ENCODE data around the gene BID. TPM values are rescaled to one million over a fixed set of nuclear protein-coding genes. Genes with fewer than 3 reads are reported as not detected.
A peak's percentile ranks its signal among the peaks of the same experiment; 100 is the strongest.
"Not testable (repeated sequence)": the region's sequence is repeated elsewhere in the genome, so short reads cannot be mapped to it uniquely, and the experiment has no call there.

The BID gene
- total RNA-seq, 1 donor from 2014 or later: 43.3 TPM

DNA sequence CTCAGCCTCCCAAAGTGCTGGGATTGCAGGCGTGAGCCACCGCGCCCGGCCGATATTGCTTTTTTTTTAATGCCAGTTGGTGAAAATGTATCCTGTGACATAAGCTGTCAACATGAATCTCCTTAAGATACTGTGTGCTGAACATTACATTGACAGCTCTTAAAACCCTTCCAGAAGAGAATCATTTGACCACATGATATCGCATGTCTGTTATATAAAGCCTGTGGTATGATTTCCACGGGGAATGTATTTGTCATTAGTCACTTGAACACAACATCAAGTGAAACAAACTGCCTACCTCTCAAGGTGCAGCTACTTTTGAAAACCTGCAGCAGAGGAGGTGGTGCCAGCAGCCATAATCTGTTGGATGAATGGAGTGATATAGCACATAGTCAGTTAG lies 68.7 kb downstream of the BID start:
- DNase-seq (ENCODE audit: low read depth in 2 of 2): no peak

DNA sequence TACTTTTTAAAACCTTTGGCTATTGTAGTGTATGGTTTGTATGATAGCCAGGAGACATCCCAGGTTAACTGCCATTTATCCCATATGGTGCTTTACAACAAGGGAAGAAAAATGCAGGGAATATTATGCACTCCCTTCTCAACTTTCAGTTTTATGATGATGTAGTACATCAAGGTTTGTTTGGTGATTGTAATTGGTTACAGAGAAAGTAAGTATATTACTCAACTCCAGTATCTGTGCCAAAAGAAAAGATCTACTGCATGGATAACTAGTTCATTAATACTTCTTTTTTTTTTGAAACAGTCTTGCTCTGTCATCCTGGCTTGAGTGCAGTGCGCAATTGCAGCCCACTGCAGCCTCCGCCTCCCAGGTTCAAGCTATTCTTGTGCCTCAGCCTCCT lies 70.5 kb downstream of the BID start:
- DNase-seq (ENCODE audit: low read depth in 2 of 2): no peak

DNA sequence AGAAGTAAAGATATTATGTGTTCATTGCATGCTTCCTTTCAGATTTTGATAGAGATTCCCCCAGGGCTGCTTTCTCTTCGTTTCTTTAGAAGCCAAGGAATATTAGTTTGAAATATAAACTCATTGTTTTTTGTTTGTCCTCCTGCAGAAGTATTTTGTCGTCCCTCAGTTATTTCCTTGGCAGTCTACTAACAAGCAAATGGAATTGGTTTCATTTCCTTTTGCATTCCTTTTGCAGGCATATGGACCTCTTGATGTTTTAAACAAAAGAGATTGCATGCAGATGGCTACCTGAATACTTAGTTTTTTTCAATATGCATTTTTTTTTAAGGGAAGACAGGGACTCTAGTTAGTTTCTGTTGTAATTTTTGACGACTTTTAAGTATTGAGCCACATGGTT lies 73.5 kb downstream of the BID start:
- DNase-seq (ENCODE audit: low read depth in 2 of 2): peak in 1 of 2 donors; percentile 37

- no peak for DNase-seq (ENCODE audit: low read depth in 2 of 2)
Observed at GRCh38 chr22:17699696-17700340, 74.5 kb downstream of the BID start.

DNA sequence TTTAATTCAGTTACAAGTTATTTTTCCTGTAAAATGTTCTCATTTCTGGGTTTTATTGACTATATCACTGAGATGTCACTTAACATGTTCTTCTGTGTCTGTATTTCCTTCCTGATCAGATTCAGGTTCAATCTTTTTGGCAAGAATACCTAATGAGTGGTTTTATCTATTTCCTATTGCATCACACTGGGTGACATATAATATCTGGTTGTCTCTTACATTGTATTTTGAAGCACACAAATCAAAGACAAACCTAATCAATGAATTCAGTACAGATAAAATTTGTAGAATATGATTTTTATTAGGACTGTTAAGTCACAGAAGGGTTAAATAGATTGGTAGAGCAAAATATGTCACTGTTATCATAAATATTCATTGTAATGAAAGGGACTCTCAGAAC lies 75.3 kb downstream of the BID start:
- peak in 1 of 2 donors; percentile 27 for DNase-seq (ENCODE audit: low read depth in 2 of 2)

- not testable (repeated sequence) for DNase-seq (ENCODE audit: low read depth in 2 of 2)
Observed at GRCh38 chr22:17698276-17698675, 76.0 kb downstream of the BID start.

DNA sequence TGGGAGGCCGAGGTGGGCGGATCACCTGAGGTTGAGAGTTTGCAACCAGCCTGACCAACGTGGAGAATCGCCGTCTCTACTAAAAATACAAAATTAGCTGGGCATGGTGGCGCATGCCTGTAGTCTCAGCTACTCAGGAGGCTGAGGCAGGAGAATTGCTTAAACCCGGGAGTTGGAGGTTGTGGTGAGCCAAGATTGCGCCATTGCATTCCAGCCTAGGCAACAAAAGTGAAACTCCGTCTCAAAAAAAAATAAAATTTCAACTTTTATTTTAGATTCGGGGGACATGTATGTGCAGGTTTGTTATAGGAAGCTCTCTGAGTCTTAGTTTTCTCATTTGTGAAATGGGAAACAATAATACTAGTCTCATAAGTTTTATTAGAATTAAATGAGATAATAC lies 77.1 kb downstream of the BID start:
- not testable (repeated sequence) for DNase-seq (ENCODE audit: low read depth in 2 of 2)

- DNase-seq (ENCODE audit: low read depth in 2 of 2): no peak
Observed at GRCh38 chr22:17695986-17696385, 78.3 kb downstream of the BID start.

DNA sequence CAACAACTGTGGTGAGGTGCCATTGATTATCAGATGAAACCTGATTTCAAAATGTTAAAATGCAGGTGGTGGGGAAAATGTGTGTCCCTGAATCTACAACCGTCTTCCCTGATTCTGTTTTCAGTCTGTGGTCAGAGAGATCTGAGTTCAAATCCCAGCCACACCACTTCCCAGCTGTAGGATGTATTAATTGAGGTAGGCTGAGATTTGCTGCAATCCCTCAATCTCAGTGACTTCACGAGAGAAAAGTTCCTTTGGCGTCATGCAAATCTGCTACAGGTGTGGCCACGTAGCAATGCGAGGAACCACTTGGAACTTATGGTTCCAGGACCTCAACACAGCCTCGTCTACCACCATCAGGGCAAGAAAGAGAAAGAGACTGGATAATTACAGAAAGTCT lies 79.5 kb downstream of the BID start:
- no peak for DNase-seq (ENCODE audit: low read depth in 2 of 2)

- no peak for DNase-seq (ENCODE audit: low read depth in 2 of 2)
Observed at GRCh38 chr22:17694193-17694592, 80.1 kb downstream of the BID start.

DNA sequence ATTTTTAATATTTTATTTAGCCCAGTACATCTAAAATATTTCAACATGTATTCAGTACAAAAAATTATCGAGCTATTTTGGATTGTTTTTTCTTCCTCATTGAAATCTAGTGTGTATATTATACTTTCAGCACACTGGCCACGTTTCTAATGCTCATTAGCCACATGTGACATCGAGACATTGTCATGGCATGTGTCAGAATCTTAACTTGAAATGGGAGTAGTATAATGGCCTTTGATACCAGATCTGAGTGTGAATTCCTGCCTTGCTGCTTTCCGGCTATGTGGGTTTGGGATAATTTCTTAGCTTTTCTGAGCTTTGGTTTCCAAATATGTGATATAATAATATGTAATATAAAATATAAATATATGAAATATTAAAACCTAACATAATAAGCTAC lies 81.4 kb downstream of the BID start:
- DNase-seq (ENCODE audit: low read depth in 2 of 2): no peak

- no peak for DNase-seq (ENCODE audit: low read depth in 2 of 2)
Observed at GRCh38 chr22:17684245-17684644, 90.0 kb downstream of the BID start.

Other genes starting within 250 kb of the BID start
- gene SLC25A18, start 211.0 kb downstream of the BID start, total RNA-seq: not detected in 2 replicates
- 106 and 141 TPM in 2 replicates for gene ATP6V1E1, start 145.7 kb downstream of the BID start, total RNA-seq
- gene BCL2L13, start 135.7 kb downstream of the BID start, total RNA-seq: 26.0 and 28.8 TPM in 2 replicates

Data from lung microvascular endothelial cell (primary cell).